PC-9 (cell line): Measurements from ENCODE around the gene CDADC1. TPM values are rescaled to one million over a fixed set of nuclear protein-coding genes. Genes with fewer than 3 reads are reported as not detected.
"Not testable (repeated sequence)": the region's sequence is repeated elsewhere in the genome, so short reads cannot be mapped to it uniquely, and the experiment has no call there.

ENCODE experiments used
- BruUV-seq: library from RNA; stranded (reverse); fragments of 400-500 nt; replicated peaks from 2 replicates; lab custom pipeline; 2021; lab: Mats Ljungman, UMichigan
- CTCF ChIA-PET: fragments of 300-600 bp; sonication (Branson Sonifier 250); formaldehyde crosslinking; loops from one replicate; lab custom pipeline; 2022; ENCODE audit warnings: antibody characterized with exemption; lab: Charles Lee
- POLR2A ChIA-PET: fragments of 300-600 bp; sonication (Branson Sonifier 250); formaldehyde crosslinking; loops from one replicate; lab custom pipeline; 2022; ENCODE audit warnings: antibody characterized with exemption; ENCODE audit not compliant: unreplicated experiment; lab: Charles Lee
- DNase-seq, 2 experiments: peaks; one replicate each; pipeline versions ENCODE4 v3.0.0 to v3.0.0-alpha.2; 2015 to 2022; ENCODE audit warnings: mixed read lengths in 1 of 2
- H2AFZ ChIP-seq: fragments of 200-600 bp; sonication (generic); 2 replicates; pipeline ENCODE4 v1.8.1; 2017; ENCODE audit warnings: antibody characterized with exemption
- H3F3A ChIP-seq: fragments of 200-600 bp; sonication (generic); 2 replicates; pipeline ENCODE4 v1.8.1; 2017; ENCODE audit warnings: antibody characterized with exemption, mild to moderate bottlenecking, low read depth; ENCODE audit not compliant: insufficient read depth
- H3K27ac ChIP-seq: fragments of 200-600 bp; sonication (generic); 2 replicates; pipeline ENCODE4 v1.6.1; 2016; ENCODE audit warnings: mixed run types
- H3K27me3 ChIP-seq: fragments of 200-600 bp; sonication (generic); 2 replicates; pipeline ENCODE4 v1.6.1; 2016; ENCODE audit warnings: low read depth, mixed run types; ENCODE audit not compliant: insufficient read depth
- H3K36me3 ChIP-seq: fragments of 200-600 bp; sonication (generic); 2 replicates; pipeline ENCODE4 v1.6.1; 2016; ENCODE audit warnings: low read depth, mixed run types
- H3K4me1 ChIP-seq: fragments of 200-600 bp; sonication (generic); replicated peaks from 2 replicates; pipeline ENCODE4 v1.6.1; 2016; ENCODE audit warnings: mixed run types; ENCODE audit not compliant: insufficient read depth
- H3K4me2 ChIP-seq: fragments of 200-600 bp; sonication (generic); 2 replicates; pipeline ENCODE4 v1.6.1; 2017; ENCODE audit warnings: mixed run types
- H3K4me3 ChIP-seq: fragments of 200-600 bp; sonication (generic); 2 replicates; pipeline ENCODE4 v1.6.1; 2016; ENCODE audit warnings: mixed run types
- H3K79me2 ChIP-seq: fragments of 200-600 bp; sonication (generic); 2 replicates; pipeline ENCODE4 v1.6.1; 2017; ENCODE audit warnings: low read depth, mixed run types
- H3K9me2 ChIP-seq: fragments of 200-600 bp; sonication (generic); 2 replicates; pipeline ENCODE4 v1.8.1; 2017; ENCODE audit warnings: mild to moderate bottlenecking; ENCODE audit not compliant: insufficient read depth
- H3K9me3 ChIP-seq: fragments of 200-600 bp; sonication (generic); 2 replicates; pipeline ENCODE4 v1.8.1; 2016; ENCODE audit warnings: low read depth; ENCODE audit not compliant: insufficient read depth
- H4K20me1 ChIP-seq: fragments of 200-600 bp; sonication (generic); 2 replicates; pipeline ENCODE4 v1.8.1; 2017; ENCODE audit not compliant: insufficient read depth
- EZH2 ChIP-seq: fragments of 200-600 bp; sonication (generic); IDR thresholded peaks from 2 replicates; pipeline ENCODE4 v1.8.0; 2017; ENCODE audit warnings: antibody characterized with exemption, low read depth
- intact Hi-C: fragments of 100-400 bp; cut with micrococcal nuclease; formaldehyde crosslinking; loops from one replicate; pipeline ENCODE4 v1.10.0; 2022; ENCODE audit not compliant: unreplicated experiment
- total RNA-seq: library from RNA; stranded (reverse); gene quantifications from 2 replicates; pipeline ENCODE4 v1.2.3, GENCODE V29; 2021
- TF ChIP-seq, protein P1 (sequence below): fragments of 200-600 bp; sonication (generic); conservative IDR thresholded peaks from 2 replicates; pipeline ENCODE4 v1.6.1; 2017; ENCODE audit warnings: mixed run types, antibody characterized with exemption, mild to moderate bottlenecking, moderate library complexity

The CDADC1 gene
- total RNA-seq, 1 experiment from 2014 or later = 12.4 TPM

DNA sequence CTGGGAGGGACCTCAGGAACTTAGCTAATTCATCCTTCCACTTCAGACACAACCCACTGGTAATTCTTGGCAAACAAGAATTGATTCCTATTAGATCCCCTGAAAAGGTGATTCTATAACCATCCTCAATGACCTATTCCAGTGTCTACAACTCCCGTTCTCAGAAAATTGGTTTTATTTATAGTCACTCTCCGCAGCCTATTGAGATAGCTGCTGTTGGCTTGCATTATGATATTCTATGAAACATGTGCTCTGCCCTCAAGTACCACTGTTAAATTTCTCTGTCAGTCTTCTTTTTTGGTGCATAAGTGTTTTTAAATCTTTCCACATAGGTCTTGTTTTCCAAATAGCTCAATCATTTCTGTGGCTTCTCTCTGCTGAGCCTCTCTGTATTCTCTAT is 75.0 kb downstream of the CDADC1 start:
- H3K4me3 ChIP-seq = no peak overlapping the region
- no peak for DNase-seq
- no peak overlapping the region for H2AFZ ChIP-seq
- H3K4me2 ChIP-seq = no peak overlapping the region
- no peaks in the 10 kb centered on the region for H3F3A ChIP-seq
- no peak overlapping the region for H3K27ac ChIP-seq
- no peaks in the 10 kb centered on the region for H3K27me3 ChIP-seq
- CTCF ChIA-PET = no interaction called here
- H3K9me3 ChIP-seq = no peaks in the 10 kb centered on the region
- H3K79me2 ChIP-seq = no peaks in the 10 kb centered on the region
- H3K9me2 ChIP-seq = no peaks in the 10 kb centered on the region
- BruUV-seq = no TSS peak
- intact Hi-C loops = no loop called here
- TF ChIP-seq EZH2 = no peak
- TF ChIP-seq, protein P1, sequence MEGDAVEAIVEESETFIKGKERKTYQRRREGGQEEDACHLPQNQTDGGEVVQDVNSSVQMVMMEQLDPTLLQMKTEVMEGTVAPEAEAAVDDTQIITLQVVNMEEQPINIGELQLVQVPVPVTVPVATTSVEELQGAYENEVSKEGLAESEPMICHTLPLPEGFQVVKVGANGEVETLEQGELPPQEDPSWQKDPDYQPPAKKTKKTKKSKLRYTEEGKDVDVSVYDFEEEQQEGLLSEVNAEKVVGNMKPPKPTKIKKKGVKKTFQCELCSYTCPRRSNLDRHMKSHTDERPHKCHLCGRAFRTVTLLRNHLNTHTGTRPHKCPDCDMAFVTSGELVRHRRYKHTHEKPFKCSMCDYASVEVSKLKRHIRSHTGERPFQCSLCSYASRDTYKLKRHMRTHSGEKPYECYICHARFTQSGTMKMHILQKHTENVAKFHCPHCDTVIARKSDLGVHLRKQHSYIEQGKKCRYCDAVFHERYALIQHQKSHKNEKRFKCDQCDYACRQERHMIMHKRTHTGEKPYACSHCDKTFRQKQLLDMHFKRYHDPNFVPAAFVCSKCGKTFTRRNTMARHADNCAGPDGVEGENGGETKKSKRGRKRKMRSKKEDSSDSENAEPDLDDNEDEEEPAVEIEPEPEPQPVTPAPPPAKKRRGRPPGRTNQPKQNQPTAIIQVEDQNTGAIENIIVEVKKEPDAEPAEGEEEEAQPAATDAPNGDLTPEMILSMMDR = no peak
- POLR2A ChIA-PET = no interaction called here
- H3K36me3 ChIP-seq = no peaks in the 10 kb centered on the region
- H3K4me1 ChIP-seq = no peaks in the 10 kb centered on the region
- H4K20me1 ChIP-seq = no peaks in the 10 kb centered on the region

DNA sequence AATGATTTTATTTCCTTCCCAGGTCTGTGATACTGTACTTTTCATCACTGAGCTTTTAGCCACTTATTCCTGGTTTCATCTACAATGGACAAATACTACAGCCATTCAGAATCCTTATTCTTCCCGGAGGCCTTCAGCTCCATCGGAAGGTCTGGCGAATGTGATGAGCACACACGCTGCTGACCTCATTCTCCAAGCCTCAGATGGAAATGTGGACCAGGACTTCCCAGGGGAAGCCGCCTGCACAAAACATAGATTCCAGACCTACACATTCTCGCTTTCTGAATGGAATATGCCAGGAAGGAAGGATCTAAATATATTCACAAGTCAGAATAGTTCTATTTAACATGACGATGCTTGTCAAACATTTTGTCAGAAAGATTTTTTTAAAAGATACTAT is 75.6 kb downstream of the CDADC1 start:
- CTCF ChIA-PET = no interaction called here

DNA sequence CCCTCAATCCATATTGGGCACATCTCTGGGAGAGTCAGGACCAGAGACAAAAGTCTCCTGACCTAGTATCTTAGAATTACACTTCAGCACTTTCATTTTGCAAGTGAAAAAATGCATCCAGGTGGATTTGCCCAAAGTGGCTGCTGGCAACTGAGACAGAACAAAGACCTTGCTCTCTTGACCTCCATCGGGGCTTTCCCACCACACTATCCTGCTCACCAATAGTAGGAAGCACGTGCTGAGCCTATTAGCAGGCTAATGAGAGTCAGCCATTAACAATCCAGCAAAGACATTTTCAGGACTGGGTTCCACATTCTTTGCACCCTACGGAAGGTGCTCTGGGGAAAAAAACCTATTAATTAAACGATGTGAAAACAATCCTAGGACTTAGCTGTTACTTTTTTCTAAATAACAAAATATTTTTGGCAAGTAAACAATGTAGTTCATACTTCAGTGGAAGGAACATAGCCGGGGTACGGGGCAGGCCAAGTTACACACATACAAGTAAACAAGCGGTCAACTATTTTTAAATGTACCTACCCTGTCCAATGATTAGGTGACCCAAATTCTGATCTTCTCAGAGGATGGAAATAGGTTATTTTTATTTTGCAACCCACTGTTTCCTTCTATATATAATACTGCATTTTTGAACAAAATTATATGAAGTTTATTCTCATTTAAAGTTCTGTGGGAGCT is 78.6 kb downstream of the CDADC1 start:
- no peak overlapping the region for H3K27ac ChIP-seq
- no peaks in the 10 kb centered on the region for H3K9me3 ChIP-seq
- no peaks in the 10 kb centered on the region for H3K9me2 ChIP-seq
- TF ChIP-seq, protein P1 = no peak
- no peak for TF ChIP-seq EZH2
- no peak overlapping the region for H3K4me3 ChIP-seq
- H3K79me2 ChIP-seq = no peaks in the 10 kb centered on the region
- no peaks in the 10 kb centered on the region for H3K4me1 ChIP-seq
- POLR2A ChIA-PET = no interaction called here
- no peak overlapping the region for H3K4me2 ChIP-seq
- H4K20me1 ChIP-seq = no peaks in the 10 kb centered on the region
- no TSS peak for BruUV-seq
- intact Hi-C loops = no loop called here
- H3K36me3 ChIP-seq = no peaks in the 10 kb centered on the region
- CTCF ChIA-PET = no interaction called here
- no peaks in the 10 kb centered on the region for H3F3A ChIP-seq
- no peak for DNase-seq
- no peak overlapping the region for H2AFZ ChIP-seq
- H3K27me3 ChIP-seq = no peaks in the 10 kb centered on the region

More for the DNA sequence above, 75.6 kb downstream of the CDADC1 start:
- no peaks in the 10 kb centered on the region for H3K27me3 ChIP-seq
- H3K27ac ChIP-seq = no peak overlapping the region
- H3K9me3 ChIP-seq = no peaks in the 10 kb centered on the region
- no peaks in the 10 kb centered on the region for H3K4me1 ChIP-seq
- no peaks in the 10 kb centered on the region for H3K79me2 ChIP-seq
- H3K9me2 ChIP-seq = no peaks in the 10 kb centered on the region
- no peak overlapping the region for H3K4me2 ChIP-seq
- intact Hi-C loops = no loop called here
- POLR2A ChIA-PET = no interaction called here
- H3K36me3 ChIP-seq = no peaks in the 10 kb centered on the region
- BruUV-seq = no TSS peak
- TF ChIP-seq, protein P1 = no peak
- no peak for TF ChIP-seq EZH2
- no peak overlapping the region for H3K4me3 ChIP-seq
- no peak overlapping the region for H2AFZ ChIP-seq
- H3F3A ChIP-seq = no peaks in the 10 kb centered on the region
- DNase-seq = no peak
- H4K20me1 ChIP-seq = no peaks in the 10 kb centered on the region

DNA sequence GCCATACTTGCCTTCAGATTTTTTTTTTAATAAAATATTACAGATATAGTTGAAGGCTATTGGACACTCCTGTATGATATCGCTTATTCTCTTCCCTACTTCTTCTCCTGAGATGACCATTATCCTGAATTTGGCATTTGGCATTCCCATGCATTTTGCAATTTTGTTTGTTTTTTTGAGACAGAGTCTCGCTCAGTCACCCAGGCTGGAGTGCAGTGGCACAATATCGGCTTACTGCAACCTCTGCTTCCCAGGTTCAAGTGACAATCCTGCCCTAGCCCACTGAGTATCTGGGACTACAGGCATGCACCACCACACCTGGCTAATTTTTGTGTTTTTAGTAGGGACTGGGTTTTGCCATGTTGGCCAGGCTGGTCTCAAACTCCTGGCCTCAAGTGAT is 79.4 kb downstream of the CDADC1 start:
- H3K27me3 ChIP-seq, H2AFZ ChIP-seq, H3K9me2 ChIP-seq, intact Hi-C loops, H3K4me3 ChIP-seq, H4K20me1 ChIP-seq, POLR2A ChIA-PET, H3K36me3 ChIP-seq, DNase-seq, H3K4me2 ChIP-seq, H3K4me1 ChIP-seq, H3K79me2 ChIP-seq, H3K27ac ChIP-seq, H3K9me3 ChIP-seq, H3F3A ChIP-seq, CTCF ChIA-PET, BruUV-seq: not testable (repeated sequence)
